ENCODE results near the gene PTPRM.

GRCh38 chr18:7535436-7536205 lies 31.5 kb upstream of the PTPRM start:
- TF ChIP-seq CTCF (IDR thresholded peaks at IDR 0.05) (no peak), POLR2A (IDR thresholded peaks at IDR 0.05) (no peak)
